Karpas-422 (cell line): ENCODE results near the gene DLK2. TPM values are rescaled to one million over a fixed set of nuclear protein-coding genes. Genes with fewer than 3 reads are reported as not detected.
"Not testable (repeated sequence)": the region's sequence is repeated elsewhere in the genome, so short reads cannot be mapped to it uniquely, and the experiment has no call there.

Experiments
- DNase-seq: peaks from one replicate; pipeline ENCODE4 v3.0.0-alpha.2; 2015
- H2AFZ ChIP-seq: fragments of 200-600 bp; sonication (generic); 2 replicates; pipeline ENCODE4 v1.6.1; 2014; ENCODE audit warnings: antibody characterized with exemption, low read length, mixed read lengths
- H3K27ac ChIP-seq: fragments of 200-600 bp; sonication (generic); 2 replicates; pipeline ENCODE4 v1.5.1; 2014; ENCODE audit warnings: mild to moderate bottlenecking, low read length, moderate library complexity
- H3K27me3 ChIP-seq: fragments of 200-600 bp; sonication (generic); 2 replicates; pipeline ENCODE4 v1.6.1; 2014; ENCODE audit warnings: low read length, mixed read lengths
- H3K36me3 ChIP-seq: fragments of 200-600 bp; sonication (generic); 2 replicates; pipeline ENCODE4 v1.6.1; 2014; ENCODE audit warnings: low read length, mixed read lengths; ENCODE audit not compliant: insufficient read depth
- H3K4me1 ChIP-seq: fragments of 200-600 bp; sonication (generic); 2 replicates; pipeline ENCODE4 v1.6.1; 2014; ENCODE audit warnings: mild to moderate bottlenecking, low read length, mixed read lengths
- H3K4me2 ChIP-seq: fragments of 200-600 bp; sonication (generic); 2 replicates; pipeline ENCODE4 v1.6.1; 2014; ENCODE audit warnings: low read length, low read depth, mild to moderate bottlenecking; ENCODE audit not compliant: poor library complexity, severe bottlenecking
- H3K4me3 ChIP-seq: fragments of 200-600 bp; sonication (generic); 2 replicates; pipeline ENCODE4 v1.5.1; 2014; ENCODE audit warnings: mild to moderate bottlenecking, antibody characterized with exemption, low read length, mixed read lengths
- H3K79me2 ChIP-seq: fragments of 200-600 bp; sonication (generic); 2 replicates; pipeline ENCODE4 v1.6.1; 2014; ENCODE audit warnings: mild to moderate bottlenecking, low read length, mixed read lengths
- H3K9ac ChIP-seq: fragments of 200-600 bp; sonication (generic); 2 replicates; pipeline ENCODE4 v1.6.0; 2014; ENCODE audit warnings: low read length
- H3K9me2 ChIP-seq: fragments of 200-600 bp; sonication (generic), shearing (Covaris generic); replicated peaks from 2 replicates; pipeline ENCODE4 v1.6.0; 2014; ENCODE audit warnings: mild to moderate bottlenecking, low read length, moderate library complexity; ENCODE audit not compliant: insufficient read depth
- H3K9me3 ChIP-seq: fragments of 300-700, 200-600 bp; sonication (generic); 2 replicates; pipeline ENCODE4 v1.6.1; 2014; ENCODE audit warnings: low read length, mixed read lengths
- H4K20me1 ChIP-seq: fragments of 200-600 bp; sonication (generic); 2 replicates; pipeline ENCODE4 v1.6.1; 2014; ENCODE audit warnings: mild to moderate bottlenecking, antibody characterized with exemption, low read length, low read depth; ENCODE audit not compliant: insufficient read depth
- total RNA-seq: library from RNA; depleted of rRNA; stranded (reverse); fragments of >200 nt; shearing (Covaris generic); gene quantifications from 2 replicates; pipeline ENCODE4 v1.2.3, GENCODE V29; 2014; ENCODE audit warnings: low replicate concordance; rRNA removed

Gene DLK2
- total RNA-seq, result 1.5 and 3.1 TPM in 2 replicates

GRCh38 chr6:43455531-43456428 lies at the start of gene DLK2:
DLK2 (minus strand) TSS chr6:43455548; CDS start chr6:43454825, 723 bp downstream.
- Histone ChIP-seq H3K9me2 (no peaks in the 10 kb centered on the region), H3K4me3 (peak within 1 kb of the TSS; percentile 72), H2AFZ (no peak within 1 kb of the TSS), H4K20me1 (no peaks in the 10 kb centered on the region), H3K9ac (peak within 1 kb of the TSS; percentile 69), H3K79me2 (no peaks in the 10 kb centered on the region), H3K27me3 (no peaks in the 10 kb centered on the region), H3K4me2 (peak within 1 kb of the TSS; percentile 80), H3K4me1 (peaks cover 12% of the 10 kb centered on the region), H3K27ac (no peak within 1 kb of the TSS), H3K36me3 (peaks cover 5% of the 10 kb centered on the region; the same call in 1 of the 2 replicates), H3K9me3 (no peaks in the 10 kb centered on the region)
- peak; percentile 75 for DNase-seq

GRCh38 chr6:43503443-43503842 lies 48.1 kb upstream of the DLK2 start:
- no peaks in the 10 kb centered on the region for H3K79me2 ChIP-seq
- no peak overlapping the region for H3K4me3 ChIP-seq
- no peak overlapping the region for H3K9ac ChIP-seq
- H3K4me2 ChIP-seq, result no peak overlapping the region
- no peaks in the 10 kb centered on the region for H3K27me3 ChIP-seq
- no peak overlapping the region for H3K27ac ChIP-seq
- H3K4me1 ChIP-seq, result peaks cover 7% of the 10 kb centered on the region
- DNase-seq, result no peak
- H3K36me3 ChIP-seq, result no peaks in the 10 kb centered on the region
- H3K9me2 ChIP-seq, result no peaks in the 10 kb centered on the region
- no peak overlapping the region for H2AFZ ChIP-seq
- no peaks in the 10 kb centered on the region for H3K9me3 ChIP-seq
- no peaks in the 10 kb centered on the region for H4K20me1 ChIP-seq

- Histone ChIP-seq H3K4me1 (peaks cover 7% of the 10 kb centered on the region), H3K27me3 (no peaks in the 10 kb centered on the region), H3K4me3 (no peak overlapping the region), H3K79me2 (no peaks in the 10 kb centered on the region), H3K36me3 (no peaks in the 10 kb centered on the region), H3K27ac (no peak overlapping the region), H3K9ac (no peak overlapping the region), H3K4me2 (no peak overlapping the region), H4K20me1 (no peaks in the 10 kb centered on the region), H2AFZ (no peak overlapping the region), H3K9me3 (no peaks in the 10 kb centered on the region), H3K9me2 (no peaks in the 10 kb centered on the region)
- no peak for DNase-seq
These were observed 47.3 kb upstream of the DLK2 start for GRCh38 chr6:43502666-43503065.

GRCh38 chr6:43500921-43501320 lies 45.6 kb upstream of the DLK2 start:
- DNase-seq, result no peak
- Histone ChIP-seq H3K27ac (no peak overlapping the region), H3K36me3 (no peaks in the 10 kb centered on the region)

GRCh38 chr6:43499028-43499815 lies 43.9 kb upstream of the DLK2 start:
- Histone ChIP-seq H3K4me2 (no peak overlapping the region), H3K9me2 (no peaks in the 10 kb centered on the region), H4K20me1 (no peaks in the 10 kb centered on the region)

More at GRCh38 chr6:43500921-43501320, 45.6 kb upstream of the DLK2 start:
- H3K9ac ChIP-seq, result no peak overlapping the region
- H4K20me1 ChIP-seq, result no peaks in the 10 kb centered on the region
- H3K27me3 ChIP-seq, result no peaks in the 10 kb centered on the region
- no peak overlapping the region for H3K4me2 ChIP-seq
- H2AFZ ChIP-seq, result no peak overlapping the region
- H3K79me2 ChIP-seq, result no peaks in the 10 kb centered on the region
- no peak overlapping the region for H3K4me3 ChIP-seq
- H3K9me2 ChIP-seq, result no peaks in the 10 kb centered on the region
- no peaks in the 10 kb centered on the region for H3K9me3 ChIP-seq
- H3K4me1 ChIP-seq, result no peaks in the 10 kb centered on the region

GRCh38 chr6:43498291-43498690 lies 42.9 kb upstream of the DLK2 start:
- not testable (repeated sequence) for H3K27ac ChIP-seq, H4K20me1 ChIP-seq, H3K36me3 ChIP-seq, H3K27me3 ChIP-seq, H3K4me2 ChIP-seq, H3K79me2 ChIP-seq, H3K4me1 ChIP-seq, H3K9ac ChIP-seq, H3K9me2 ChIP-seq, DNase-seq, H3K4me3 ChIP-seq, H2AFZ ChIP-seq, H3K9me3 ChIP-seq

More at GRCh38 chr6:43499028-43499815, 43.9 kb upstream of the DLK2 start:
- H3K27ac ChIP-seq, result no peak overlapping the region
- H3K27me3 ChIP-seq, result no peaks in the 10 kb centered on the region
- no peaks in the 10 kb centered on the region for H3K4me1 ChIP-seq
- no peaks in the 10 kb centered on the region for H3K36me3 ChIP-seq
- DNase-seq, result no peak
- no peak overlapping the region for H3K4me3 ChIP-seq
- no peak overlapping the region for H3K9ac ChIP-seq
- H3K9me3 ChIP-seq, result no peaks in the 10 kb centered on the region
- 0 out of 2 replicates have a peak, but pooled peaks cover 5% of the 10 kb centered on the region for H3K79me2 ChIP-seq
- no peak overlapping the region for H2AFZ ChIP-seq

GRCh38 chr6:43497689-43498088 lies 42.3 kb upstream of the DLK2 start:
- Histone ChIP-seq H4K20me1 (no peaks in the 10 kb centered on the region), H3K36me3 (no peaks in the 10 kb centered on the region), H3K27ac (no peak overlapping the region), H3K4me2 (no peak overlapping the region), H2AFZ (no peak overlapping the region), H3K4me1 (no peaks in the 10 kb centered on the region), H3K9me3 (no peaks in the 10 kb centered on the region), H3K79me2 (peaks cover 10% of the 10 kb centered on the region), H3K4me3 (no peak overlapping the region), H3K27me3 (no peaks in the 10 kb centered on the region), H3K9me2 (no peaks in the 10 kb centered on the region), H3K9ac (no peak overlapping the region)
- DNase-seq, result no peak

- no peak overlapping the region for H3K27ac ChIP-seq
- peaks cover 10% of the 10 kb centered on the region for H3K79me2 ChIP-seq
- H3K4me2 ChIP-seq, result no peak overlapping the region
- DNase-seq, result no peak
- H3K36me3 ChIP-seq, result no peaks in the 10 kb centered on the region
- no peaks in the 10 kb centered on the region for H3K9me2 ChIP-seq
- no peak overlapping the region for H2AFZ ChIP-seq
- no peak overlapping the region for H3K4me3 ChIP-seq
- H3K4me1 ChIP-seq, result no peaks in the 10 kb centered on the region
- no peak overlapping the region for H3K9ac ChIP-seq
- no peaks in the 10 kb centered on the region for H3K9me3 ChIP-seq
- H3K27me3 ChIP-seq, result no peaks in the 10 kb centered on the region
- H4K20me1 ChIP-seq, result no peaks in the 10 kb centered on the region
These were observed 41.7 kb upstream of the DLK2 start for GRCh38 chr6:43497129-43497396.
